Measurements from ENCODE around the gene SPEM1. TPM values are rescaled to one million over a fixed set of nuclear protein-coding genes. Genes with fewer than 3 reads are reported as not detected.

SPEM1 gene
- total RNA-seq, 1 experiment from 2014 or later, result 0.33 TPM

DNA sequence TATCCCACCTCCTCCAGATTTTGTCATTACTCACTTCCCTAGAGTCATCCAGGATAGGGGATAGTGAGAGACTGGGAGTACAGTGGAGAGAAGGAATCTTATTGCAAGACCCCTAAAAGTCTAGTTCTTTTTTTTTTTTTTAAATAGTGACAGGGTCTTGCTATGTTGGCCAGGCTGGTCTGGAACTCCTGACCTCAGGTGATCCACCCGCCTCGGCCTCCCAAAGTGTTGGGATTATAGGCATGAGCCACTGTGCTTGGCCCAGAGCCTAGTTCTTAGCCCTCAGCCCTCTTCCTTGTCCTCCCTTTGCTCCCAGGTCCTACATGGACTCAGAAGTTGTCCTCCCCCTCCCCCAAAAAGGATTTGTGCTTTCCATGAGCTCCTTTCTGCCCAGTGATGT is 22.0 kb downstream of the SPEM1 start:
- Histone ChIP-seq H2BK15ac (ENCODE audit: low read depth, low read length) (no peak overlapping the region), H3K4me1 (ENCODE audit: insufficient read depth, low read length) (no peaks in the 10 kb centered on the region; the same call in 1 of the 2 replicates), H3T11ph (ENCODE audit: low read length) (no peak overlapping the region), H3K27me3 (ENCODE audit: insufficient read depth, low read length) (peaks cover 8% of the 10 kb centered on the region), H3K27ac (ENCODE audit: insufficient read length, low read depth, low read length) (no peak overlapping the region), H2BK120ac (ENCODE audit: low read depth, low read length, poor library complexity, severe bottlenecking) (no peak overlapping the region), H2AK5ac (ENCODE audit: insufficient read length, low read length) (no peak overlapping the region), H3K23me2 (ENCODE audit: insufficient read length, low read depth, low read length, poor library complexity, severe bottlenecking) (peaks cover 33% of the 10 kb centered on the region), H4K5ac (ENCODE audit: insufficient read length, low read depth, low read length) (no peak overlapping the region), H4K8ac (replicated peaks; ENCODE audit: insufficient read length, low read depth, low read length) (no peak overlapping the region), H3K4me2 (ENCODE audit: insufficient read depth, insufficient read length, low read length) (no peak overlapping the region), H3K9ac (ENCODE audit: extremely low read depth, insufficient read length, low read length) (no peak overlapping the region), H2BK5ac (ENCODE audit: insufficient read length, low read length) (no peak overlapping the region), H2AFZ (ENCODE audit: low read length) (no peak overlapping the region), H4K91ac (ENCODE audit: insufficient read length, low read depth, low read length) (no peak overlapping the region), H3K18ac (ENCODE audit: insufficient read length, low read depth, low read length) (no peak overlapping the region), H3K56ac (ENCODE audit: insufficient read length, low read depth, low read length) (no peak overlapping the region), H3K9me3 (ENCODE audit: control insufficient read depth, low read depth, low read length) (no peaks in the 10 kb centered on the region), H2BK12ac (ENCODE audit: insufficient read length, low read depth, low read length) (no peak overlapping the region), H3K4ac (ENCODE audit: low read depth, low read length) (no peak overlapping the region), H3K79me1 (ENCODE audit: insufficient read depth, low read depth, low read length, poor library complexity, severe bottlenecking) (no peaks in the 10 kb centered on the region), H3K79me2 (ENCODE audit: insufficient read depth, low read length) (no peaks in the 10 kb centered on the region), H2BK20ac (ENCODE audit: low read depth, low read length, poor library complexity, severe bottlenecking) (no peak overlapping the region), H3K23ac (ENCODE audit: insufficient read length, low read depth, low read length) (no peak overlapping the region), H3K14ac (ENCODE audit: insufficient read depth, low read length) (no peak overlapping the region), H4K20me1 (ENCODE audit: control insufficient read depth, insufficient read depth, insufficient read length) (no peaks in the 10 kb centered on the region)
- H3K9me3 Mint-ChIP-seq, result no peaks in the 10 kb centered on the region; a peak in 1 of 5 replicates
- peak overlapping the region in 1 of 2 experiments; percentile 10; a peak in 2 of 5 replicates for H3K4me3 Mint-ChIP-seq
- H3K27ac Mint-ChIP-seq, result no peak overlapping the region
- no CpG with 5 or more reads among the region's 2 CpGs for WGBS (ENCODE audit: extremely low coverage, insufficient read length, low lambda C conversion rate)
- peaks cover 32% of the 10 kb centered on the region for H3K27me3 Mint-ChIP-seq (ENCODE audit: low read depth)
- no peak for DNase-seq
- H3K4me1 Mint-ChIP-seq, result peaks cover 41 to 55% of the 10 kb centered on the region in 2 experiments
- peaks cover 0 to 13% (median 2%) of the 10 kb centered on the region in 3 experiments; a peak in 3 of 7 replicates for H3K36me3 Mint-ChIP-seq (ENCODE audit: insufficient read depth in 1 of 3, low read depth in 3 of 3)
- TF ChIP-seq CTCF (conservative IDR thresholded peaks at IDR 0.05), result no peak
